Epidermal melanocyte (primary cell): ENCODE measurements around the gene PIR.
A peak's percentile ranks its signal among the peaks of the same experiment; 100 is the strongest.

Experiments
- DNase-seq: peaks from one replicate; pipeline ENCODE4 v3.0.0; 2011; ENCODE audit warnings: low spot score; ENCODE audit not compliant: insufficient read length

Gene PIR

DNA sequence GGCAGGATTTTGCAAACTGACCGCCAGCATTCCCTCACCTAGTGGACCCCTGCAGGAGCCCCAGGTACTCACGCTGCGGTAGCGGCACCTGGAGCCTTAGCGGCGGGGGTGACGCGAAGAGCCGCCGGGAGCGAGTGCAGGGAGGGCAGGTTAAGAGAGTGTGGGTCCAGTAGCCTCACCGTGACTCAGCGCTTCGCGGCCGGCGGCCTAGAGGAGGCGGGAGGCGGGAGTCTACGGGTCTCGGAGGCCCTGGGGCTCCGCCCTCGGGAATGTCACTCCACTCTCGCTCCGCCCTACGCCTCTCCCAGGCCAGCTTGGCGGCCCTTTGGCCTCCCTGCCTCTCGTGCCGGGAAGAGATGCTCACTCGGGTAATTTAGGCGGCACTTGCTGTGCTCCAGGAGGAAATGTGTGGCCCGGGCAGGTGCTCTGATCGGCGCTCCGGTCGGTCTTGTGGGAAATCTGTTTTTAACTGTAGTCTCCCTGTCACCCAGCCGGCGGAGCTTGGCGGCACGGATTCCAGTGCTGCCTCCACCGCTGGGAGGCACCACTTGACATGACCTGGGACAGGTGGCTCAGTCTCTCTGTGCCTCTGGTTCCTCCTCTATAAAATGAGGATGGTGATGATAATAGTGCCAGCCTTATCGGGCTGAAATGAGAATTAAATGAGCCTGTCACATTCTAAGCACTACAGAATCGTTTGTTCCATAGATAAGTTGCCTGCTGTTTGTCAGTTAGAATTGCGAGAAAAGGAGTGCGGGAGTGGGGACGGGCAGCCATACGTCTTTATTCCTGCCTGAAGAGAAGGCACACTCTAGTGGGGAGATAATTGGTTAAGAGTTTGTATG, at the start of gene PIR:
PIR (minus strand) TSS at position 216 of the 845 bp plus-strand sequence. CDS start 2,076 bp downstream, outside the sequence.
- DNase-seq = peak; percentile 43

- DNase-seq = no peak
These were observed 37.2 kb upstream of the PIR start for GRCh38 chrX:15530318-15530717.

DNA sequence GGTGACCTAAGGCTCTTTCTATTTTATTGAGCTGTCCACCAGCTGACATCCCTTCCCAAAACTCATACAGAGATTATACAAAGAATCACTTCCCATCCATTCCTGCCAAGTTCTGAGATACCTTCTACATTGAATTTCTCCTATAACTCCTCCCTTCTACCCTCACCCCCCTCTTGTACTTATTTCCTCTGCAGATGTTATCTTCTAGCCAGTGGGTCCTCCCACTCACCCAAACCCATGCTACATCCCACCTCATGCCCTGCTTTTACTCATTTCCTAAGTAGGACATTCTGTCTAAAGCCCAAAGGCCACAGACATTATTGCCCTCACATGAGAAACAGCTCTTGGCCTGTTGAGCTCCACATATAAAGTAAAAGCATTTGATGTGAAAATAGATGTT, 36.0 kb upstream of the PIR start:
- no peak for DNase-seq

- no peak for DNase-seq
These were observed 32.7 kb upstream of the PIR start for GRCh38 chrX:15525664-15526416.

- no peak for DNase-seq
These were observed 31.3 kb upstream of the PIR start for GRCh38 chrX:15524417-15524816.

GRCh38 chrX:15523088-15523487, 30.0 kb upstream of the PIR start:
- DNase-seq = no peak

GRCh38 chrX:15522464-15522863, 29.3 kb upstream of the PIR start:
- no peak for DNase-seq

DNA sequence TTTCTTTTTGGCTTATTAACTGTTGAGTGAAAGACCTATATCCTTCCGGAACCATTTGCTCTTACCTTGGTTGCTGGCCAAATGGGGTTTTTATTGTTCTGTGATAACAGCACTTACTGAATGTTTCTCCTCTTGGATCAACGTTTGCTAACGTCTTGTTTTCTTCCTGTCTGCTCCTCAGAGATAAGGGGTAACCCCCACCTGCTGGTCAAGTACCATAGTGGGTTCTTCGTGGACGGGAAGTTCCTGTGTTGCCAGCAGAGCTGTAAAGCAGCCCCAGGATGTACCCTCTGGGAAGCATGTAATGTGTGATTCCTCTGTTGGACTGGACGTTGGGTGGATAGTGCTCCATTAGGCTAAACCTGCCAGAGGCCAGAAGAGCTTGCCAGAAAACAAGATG, 22.8 kb upstream of the PIR start:
- DNase-seq = no peak

GRCh38 chrX:15514279-15514678, 21.1 kb upstream of the PIR start:
- DNase-seq = no peak

DNA sequence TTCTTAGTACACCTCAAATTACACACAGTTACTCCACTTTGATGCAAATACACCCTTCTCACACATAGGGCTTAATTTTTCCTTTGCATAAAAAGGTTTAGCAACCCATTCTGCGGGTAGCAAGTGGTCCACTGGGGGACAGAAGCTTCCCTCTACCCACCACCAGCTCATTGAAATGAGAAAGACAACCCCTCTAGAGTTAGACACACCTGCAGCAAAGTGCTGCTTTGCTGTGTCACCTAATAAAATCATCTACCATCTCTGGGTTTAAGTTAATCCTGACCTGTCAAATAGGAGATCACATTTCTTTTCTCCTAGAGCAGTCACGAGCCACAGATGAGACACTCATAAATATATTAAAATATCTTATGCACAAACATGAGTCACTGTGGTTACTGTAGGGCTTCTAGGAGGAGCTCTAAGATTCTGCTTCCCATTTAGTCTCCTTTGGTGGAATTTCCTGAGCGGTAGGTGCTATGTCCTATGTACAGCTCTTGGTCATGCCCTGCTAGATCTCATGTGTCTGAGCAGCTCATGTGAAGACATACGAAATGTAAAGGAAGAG, 19.4 kb upstream of the PIR start:
- no peak for DNase-seq

- no peak for DNase-seq
These were observed 18.4 kb upstream of the PIR start for GRCh38 chrX:15511563-15511962.

DNA sequence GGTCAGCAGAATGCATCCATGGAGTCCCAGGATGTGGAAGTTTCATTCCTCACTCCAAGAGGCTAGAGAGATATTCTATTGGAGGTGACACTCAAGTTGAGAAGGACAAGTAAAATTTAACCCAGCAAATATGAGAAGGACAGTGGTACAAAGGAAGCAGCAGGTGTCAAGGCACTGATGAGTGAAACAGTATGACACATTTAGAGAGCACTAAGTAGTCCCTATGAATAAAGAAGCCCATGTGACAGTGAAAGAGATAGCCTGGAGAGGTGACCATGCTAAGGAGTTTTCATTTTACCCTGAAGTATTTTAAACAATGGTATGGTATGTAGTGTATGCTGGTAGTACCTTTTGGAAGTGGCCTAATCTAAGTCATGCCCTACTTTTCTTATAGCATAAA, 16.7 kb upstream of the PIR start:
- no peak for DNase-seq

DNA sequence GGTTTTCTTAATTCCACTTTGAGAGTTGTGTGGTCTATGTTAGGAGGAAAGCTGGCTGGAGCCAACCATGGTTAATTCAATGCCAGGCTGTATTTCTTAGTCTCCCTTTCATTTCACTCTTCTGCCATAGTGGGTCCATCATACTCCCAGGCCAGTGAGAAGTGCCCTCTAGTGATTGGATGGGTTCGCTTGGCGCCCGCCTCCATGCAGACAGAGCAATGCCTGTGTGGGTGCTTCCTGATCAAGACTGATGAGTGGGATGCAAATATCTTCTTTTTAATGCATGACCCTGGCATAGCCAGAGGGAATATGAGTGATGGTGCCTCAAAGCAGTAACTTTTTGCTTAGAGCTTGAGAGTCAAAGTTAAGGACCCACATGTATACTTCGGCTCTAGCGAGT, 13.9 kb upstream of the PIR start:
- DNase-seq = no peak

DNA sequence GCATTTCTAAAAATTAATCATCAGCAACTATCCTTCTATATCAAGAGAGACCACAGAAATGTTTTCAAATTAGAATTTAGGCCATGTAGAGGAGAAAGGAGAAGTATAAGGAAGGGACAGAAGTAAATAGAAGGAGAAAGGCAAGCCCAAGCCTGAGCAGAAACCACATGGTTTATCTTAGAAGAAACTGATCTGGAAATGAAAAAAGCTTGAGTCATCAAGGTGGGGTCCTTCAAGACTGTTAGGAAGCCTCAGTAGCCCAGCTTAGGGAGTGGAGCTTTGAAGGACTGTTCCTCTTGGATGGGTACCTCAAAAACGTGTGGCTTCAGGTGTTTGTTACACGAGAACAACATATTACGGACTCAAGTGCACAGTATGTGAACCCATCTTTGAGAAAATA, 12.0 kb upstream of the PIR start:
- no peak for DNase-seq

- no peak for DNase-seq
These were observed 11.5 kb upstream of the PIR start for GRCh38 chrX:15504661-15505060.

DNA sequence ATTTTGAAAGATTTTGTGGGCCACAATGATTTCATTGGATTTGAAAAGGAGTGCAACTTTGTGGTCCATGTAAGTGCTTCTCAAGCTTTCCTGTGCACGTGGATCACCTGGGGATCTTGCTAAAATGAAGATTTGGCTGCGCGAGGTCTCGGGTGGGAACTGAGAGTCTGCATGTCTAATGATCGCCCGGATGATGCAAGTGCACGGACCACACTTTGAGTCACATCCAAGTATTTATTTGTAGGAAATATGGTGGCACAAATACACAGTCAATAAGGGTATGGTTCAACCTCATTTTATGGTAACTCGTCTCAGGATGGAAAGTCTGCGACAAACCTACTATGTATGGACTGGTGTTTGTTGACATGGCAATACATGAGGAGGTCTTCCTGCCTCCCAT, 8.4 kb upstream of the PIR start:
- DNase-seq = no peak

DNA sequence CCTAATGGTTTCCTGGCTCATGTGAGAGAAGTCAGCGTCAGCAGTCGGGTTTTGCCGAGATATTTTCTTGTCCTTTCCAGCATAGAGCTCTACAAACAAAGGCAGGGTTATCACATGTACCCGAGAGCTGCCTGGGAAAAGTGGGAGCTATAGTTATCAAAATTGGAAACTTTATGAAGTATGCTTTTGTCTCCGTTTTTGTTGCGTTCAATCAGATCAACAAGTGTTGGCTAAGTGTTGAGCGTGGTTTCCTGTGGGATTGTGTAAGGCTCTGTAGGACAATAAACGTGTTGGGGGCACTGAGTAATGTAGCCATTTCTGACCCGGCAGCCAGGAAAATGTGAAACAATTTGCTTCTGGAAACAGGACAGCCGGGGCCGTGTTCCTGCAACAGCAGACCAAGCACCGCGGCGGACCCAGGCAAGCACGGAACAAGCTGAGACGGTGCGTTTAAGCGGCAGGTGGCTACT, 7.4 kb upstream of the PIR start, which contains the start of gene BMX:
BMX (plus strand) TSS at position 311 of the 470 bp plus-strand sequence. CDS start 7,547 bp downstream, outside the sequence.
- DNase-seq = no peak

DNA sequence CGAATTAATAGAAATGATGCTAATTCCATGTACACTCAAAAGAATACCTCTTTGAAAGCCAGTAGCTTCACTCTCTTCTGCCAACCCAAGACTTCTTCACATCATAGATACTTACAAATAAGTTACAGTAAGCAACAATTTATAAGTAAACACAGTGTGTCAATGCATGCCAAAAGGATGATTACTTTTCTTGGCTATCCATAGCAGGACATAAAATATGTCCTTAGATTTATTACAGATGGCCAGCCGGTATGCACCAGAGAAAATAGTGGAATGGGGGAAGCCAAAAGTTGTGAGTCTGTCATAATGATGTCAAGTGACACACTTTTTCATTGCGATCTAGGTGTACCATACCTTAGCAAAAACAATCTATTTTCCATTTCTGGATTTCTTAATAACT, 6.8 kb upstream of the PIR start:
- DNase-seq = no peak

GRCh38 chrX:15498741-15499140, 5.6 kb upstream of the PIR start:
- DNase-seq = no peak

- DNase-seq = peak; percentile 27
These were observed 4.7 kb upstream of the PIR start for GRCh38 chrX:15497865-15498264.

- no peak for DNase-seq
These were observed 3.7 kb upstream of the PIR start for GRCh38 chrX:15496824-15497223.

- DNase-seq = peak; percentile 23
These were observed 2.7 kb upstream of the PIR start for GRCh38 chrX:15495801-15496200.
